Sigmoid colon (tissue), 7 donors: ENCODE results near the gene NAGLU. TPM values are rescaled to one million over a fixed set of nuclear protein-coding genes. Genes with fewer than 3 reads are reported as not detected.

ENCODE experiments used
- DNase-seq: peaks from one replicate; pipeline ENCODE4 v3.0.0-alpha.2; 2019
- H3K27ac ChIP-seq, 4 donors: fragments of 200-600 bp; sonication (generic); one replicate each; pipeline ENCODE4 v1.5.1; 2016 to 2019; ENCODE audit warnings: mild to moderate bottlenecking in 1 of 4
- H3K27me3 ChIP-seq, 3 donors: fragments of 200-600 bp; sonication (generic); one replicate each; pipeline ENCODE4 v1.5.1; 2019; ENCODE audit warnings: mild to moderate bottlenecking in 1 of 3
- H3K36me3 ChIP-seq, 4 donors: fragments of 200-600 bp; sonication (generic); one replicate each; pipeline ENCODE4 v1.5.1; 2016 to 2019
- H3K4me1 ChIP-seq, 4 donors: fragments of 200-600 bp; sonication (generic); one replicate each; pipeline ENCODE4 v1.5.1; 2017 to 2019
- H3K4me3 ChIP-seq, 4 donors: fragments of 200-600 bp; sonication (generic); one replicate each; pipeline ENCODE4 v1.5.1; 2017 to 2019; ENCODE audit warnings: mild to moderate bottlenecking in 2 of 4, moderate library complexity in 1 of 4
- H3K9me3 ChIP-seq, 4 donors: fragments of 200-600 bp in 3 of 4; sonication (generic) in 3 of 4; one replicate each; pipeline versions ENCODE4 v1.5.1 to v1.6.1; 2013 to 2019
- EP300 ChIP-seq, 4 donors: sonication (generic); formaldehyde crosslinking; IDR thresholded peaks; one replicate each; pipeline ENCODE4 v1.6.1; 2017; ENCODE audit warnings: antibody characterized with exemption in 4 of 4
- POLR2A ChIP-seq, 2 donors: fragments of 450-650 bp; IDR thresholded peaks; one replicate each; pipeline ENCODE4 v1.6.1; 2016; ENCODE audit warnings: antibody characterized with exemption in 2 of 2, mild to moderate bottlenecking in 2 of 2, moderate library complexity in 2 of 2
- POLR2AphosphoS5 ChIP-seq, 4 donors: sonication (generic); formaldehyde crosslinking; IDR thresholded peaks; one replicate each; pipeline ENCODE4 v1.6.1; 2017; ENCODE audit warnings: antibody characterized with exemption in 4 of 4
- whole genome bisulfite sequencing, 2 donors: extraction: QIAGEN DNeasy Blood & Tissue Kit; methylation state at CpG; one replicate each; pipeline ENCODE4 v1.1.7; 2013; 5-methylcytosine and 5-hydroxymethylcytosine counted together
- intact Hi-C: fragments of 100-400 bp; cut with DNase I; formaldehyde crosslinking; loops from one replicate; pipeline ENCODE4 v1.15.1; 2023
- polyA plus RNA-seq, 3 donors: library from polyadenylated mRNA; stranded (reverse); fragments of 200-250 nt; gene quantifications; one replicate each; pipeline ENCODE4 v1.2.3, GENCODE V29; 2013
- total RNA-seq, 4 donors: library from RNA; depleted of rRNA; stranded (reverse); fragments of >200 nt; gene quantifications; one replicate each; pipeline ENCODE4 v1.1.0, GENCODE V29; 2016
- TF ChIP-seq, protein P1 (sequence below), 4 experiments: fragments of 450-650 bp in 3 of 4; fragments of 200-600 bp in 1 of 4; IDR thresholded peaks; one replicate each; pipeline ENCODE4 v1.5.1; 2016 to 2019; ENCODE audit warnings: antibody characterized with exemption in 4 of 4, mild to moderate bottlenecking in 3 of 4, moderate library complexity in 2 of 4
- donor health status: healthy with polysubstance abuse.
- donor health status: Bipolar disorder and iron deficiency.
- donor health status: healthy.

Gene NAGLU
- total and polyA plus RNA-seq, 7 donors, result 9.7 to 52.6 (median 35.2) TPM

GRCh38 chr17:42514279-42514678 is 21.8 kb upstream of the NAGLU start:
- Histone ChIP-seq H3K27ac (peak overlapping the region; percentile 17 to 51 (median 38)), H3K36me3 (peaks cover 9 to 45% (median 17%) of the 10 kb centered on the region in 4 donors), H3K27me3 (no peaks in the 10 kb centered on the region), H3K4me3 (no peak overlapping the region), H3K9me3 (no peaks in the 10 kb centered on the region), H3K4me1 (peaks cover 0 to 40% (median 31%) of the 10 kb centered on the region in 4 donors)
- intact Hi-C loops, result no loop called here
- WGBS, 2 donors, result 95 to 97% methylated on average over 11 of the region's 11 CpGs
- DNase-seq, result peak; percentile 52
- no peak for TF ChIP-seq POLR2AphosphoS5 (IDR thresholded peaks at IDR 0.05)
- no peak for TF ChIP-seq EP300 (IDR thresholded peaks at IDR 0.05)
- no peak for TF ChIP-seq POLR2A (IDR thresholded peaks at IDR 0.05)
- TF ChIP-seq, protein P1, sequence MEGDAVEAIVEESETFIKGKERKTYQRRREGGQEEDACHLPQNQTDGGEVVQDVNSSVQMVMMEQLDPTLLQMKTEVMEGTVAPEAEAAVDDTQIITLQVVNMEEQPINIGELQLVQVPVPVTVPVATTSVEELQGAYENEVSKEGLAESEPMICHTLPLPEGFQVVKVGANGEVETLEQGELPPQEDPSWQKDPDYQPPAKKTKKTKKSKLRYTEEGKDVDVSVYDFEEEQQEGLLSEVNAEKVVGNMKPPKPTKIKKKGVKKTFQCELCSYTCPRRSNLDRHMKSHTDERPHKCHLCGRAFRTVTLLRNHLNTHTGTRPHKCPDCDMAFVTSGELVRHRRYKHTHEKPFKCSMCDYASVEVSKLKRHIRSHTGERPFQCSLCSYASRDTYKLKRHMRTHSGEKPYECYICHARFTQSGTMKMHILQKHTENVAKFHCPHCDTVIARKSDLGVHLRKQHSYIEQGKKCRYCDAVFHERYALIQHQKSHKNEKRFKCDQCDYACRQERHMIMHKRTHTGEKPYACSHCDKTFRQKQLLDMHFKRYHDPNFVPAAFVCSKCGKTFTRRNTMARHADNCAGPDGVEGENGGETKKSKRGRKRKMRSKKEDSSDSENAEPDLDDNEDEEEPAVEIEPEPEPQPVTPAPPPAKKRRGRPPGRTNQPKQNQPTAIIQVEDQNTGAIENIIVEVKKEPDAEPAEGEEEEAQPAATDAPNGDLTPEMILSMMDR (IDR thresholded peaks at IDR 0.05), result no peak

GRCh38 chr17:42514867-42515266 is 21.2 kb upstream of the NAGLU start:
- intact Hi-C loops, result loop anchor here (5.0 kb wide), 1 partner anchor 193 kb away; no protein-coding TSS in a partner anchor
- TF ChIP-seq EP300 (IDR thresholded peaks at IDR 0.05) (no peak), POLR2A (IDR thresholded peaks at IDR 0.05) (no peak), POLR2AphosphoS5 (IDR thresholded peaks at IDR 0.05) (no peak)
- TF ChIP-seq, protein P1 (IDR thresholded peaks at IDR 0.05), result no peak
- DNase-seq, result no peak
- 89 to 90% methylated on average over 8 of the region's 8 CpGs for WGBS, 2 donors
- Histone ChIP-seq H3K4me3 (no peak overlapping the region), H3K36me3 (peaks cover 7 to 39% (median 15%) of the 10 kb centered on the region in 4 donors), H3K4me1 (peaks cover 0 to 46% (median 37%) of the 10 kb centered on the region in 4 donors), H3K27ac (peak overlapping the region; percentile 17 to 49 (median 23)), H3K9me3 (no peaks in the 10 kb centered on the region), H3K27me3 (no peaks in the 10 kb centered on the region)

DNA sequence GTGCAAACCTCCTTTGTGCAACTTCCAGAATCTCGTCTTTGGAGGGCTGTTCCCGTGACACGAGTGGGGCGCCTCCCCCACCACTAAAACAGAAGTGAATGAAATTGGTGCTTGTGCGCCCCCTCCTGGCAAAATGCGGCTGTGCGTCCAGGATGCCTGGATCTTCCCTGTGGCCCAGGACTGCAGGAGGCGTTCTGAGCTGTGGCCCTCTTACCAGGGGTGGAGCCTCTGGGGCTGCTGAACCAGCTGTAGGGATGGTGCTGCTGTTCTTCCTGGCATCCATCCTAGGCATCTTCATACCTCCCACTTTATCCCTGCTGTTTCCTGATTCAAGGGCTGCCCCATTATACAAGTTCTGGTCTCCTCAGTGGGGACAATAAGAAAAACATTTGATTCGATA is 18.5 kb upstream of the NAGLU start:
- Histone ChIP-seq H3K27me3 (no peaks in the 10 kb centered on the region), H3K9me3 (no peaks in the 10 kb centered on the region), H3K4me1 (peaks cover 0 to 69% (median 64%) of the 10 kb centered on the region in 4 donors), H3K4me3 (no peak overlapping the region), H3K36me3 (peaks cover 7 to 28% (median 11%) of the 10 kb centered on the region in 4 donors), H3K27ac (peak overlapping the region; percentile 95 to 98 (median 98))
- no peak for TF ChIP-seq POLR2A (IDR thresholded peaks at IDR 0.05)
- TF ChIP-seq POLR2AphosphoS5 (IDR thresholded peaks at IDR 0.05), result peak in 3 of 4 donors; percentile 43 to 57 (median 51)
- TF ChIP-seq, protein P1 (IDR thresholded peaks at IDR 0.05), result peak; percentile 87 to 96 (median 94)
- no peak for TF ChIP-seq EP300 (IDR thresholded peaks at IDR 0.05)
- intact Hi-C loops, result loop anchor here (5.0 kb wide), 1 partner anchor 195 kb away; no protein-coding TSS in a partner anchor
- DNase-seq, result peak; percentile 95
- WGBS, 2 donors, result 7 to 11% methylated on average over 9 of the region's 9 CpGs

- H3K27me3 ChIP-seq, result no peaks in the 10 kb centered on the region
- 21 to 40% methylated on average over 9 of the region's 9 CpGs for WGBS, 2 donors
- no peaks in the 10 kb centered on the region for H3K9me3 ChIP-seq
- peak overlapping the region; percentile 95 to 98 (median 98) for H3K27ac ChIP-seq
- H3K4me1 ChIP-seq, result peaks cover 0 to 72% (median 71%) of the 10 kb centered on the region in 4 donors
- TF ChIP-seq, protein P1 (IDR thresholded peaks at IDR 0.05), result no peak
- TF ChIP-seq POLR2A (IDR thresholded peaks at IDR 0.05) (peak in 1 of 2 donors; percentile 31), EP300 (IDR thresholded peaks at IDR 0.05) (peak in 1 of 4 donors; percentile 74), POLR2AphosphoS5 (IDR thresholded peaks at IDR 0.05) (peak; percentile 88 to 92 (median 89))
- H3K36me3 ChIP-seq, result peaks cover 7 to 28% (median 11%) of the 10 kb centered on the region in 4 donors
- intact Hi-C loops, result loop anchor here (2.0 to 5.0 kb wide), 2 partner anchors 97 to 196 kb away; no protein-coding TSS in a partner anchor
- DNase-seq, result peak; percentile 97
- no peak overlapping the region for H3K4me3 ChIP-seq
Measured at GRCh38 chr17:42518046-42518754, 17.8 kb upstream of the NAGLU start.
